HL-60 (cell line): Measurements from ENCODE around the gene RANBP3.

ENCODE experiments used
- DNase-seq, 2 experiments: peaks; one replicate each; pipeline ENCODE4 v3.0.0-alpha.2; 2010 to 2020; ENCODE audit warnings: low read depth in 1 of 2, low spot score in 1 of 2
- H3K27ac ChIP-seq: fragments of 250-450 bp; sonication (Bioruptor Pico); replicated peaks from 2 replicates; pipeline ENCODE4 v1.5.1; 2020; ENCODE audit warnings: mild to moderate bottlenecking, moderate library complexity
- H3K27me3 ChIP-seq: fragments of 250-450 bp; sonication (Bioruptor Pico); 2 replicates; pipeline ENCODE4 v1.5.1; 2021; ENCODE audit warnings: mild to moderate bottlenecking, moderate library complexity; ENCODE audit not compliant: insufficient read depth, poor library complexity, severe bottlenecking
- H3K4me3 ChIP-seq: replicated peaks from 2 replicates; pipeline ENCODE4 v1.5.1; 2011; ENCODE audit warnings: mild to moderate bottlenecking, control low read depth, low read length; ENCODE audit not compliant: insufficient read depth
- CTCF ChIP-seq: IDR thresholded peaks from one replicate; pipeline ENCODE4 v1.5.1; 2011; ENCODE audit warnings: low read length, control low read depth, inconsistent platforms; ENCODE audit not compliant: insufficient read depth
- GABPA ChIP-seq: IDR thresholded peaks from 2 replicates; pipeline ENCODE4 v1.6.1; 2012; ENCODE audit warnings: low read depth
- POLR2AphosphoS5 ChIP-seq: IDR thresholded peaks from 2 replicates; pipeline ENCODE4 v1.6.1; 2012; ENCODE audit warnings: low read depth
- REST ChIP-seq: IDR thresholded peaks from 2 replicates; pipeline ENCODE4 v1.6.1; 2012; ENCODE audit warnings: low read depth; ENCODE audit not compliant: insufficient replicate concordance
- SPI1 ChIP-seq: IDR thresholded peaks from 2 replicates; pipeline ENCODE4 v1.6.1; 2012; ENCODE audit warnings: low read depth, mild to moderate bottlenecking, borderline replicate concordance

RANBP3 gene

GRCh38 chr19:5933391-5934068 lies 44.4 kb downstream of the RANBP3 start:
- no peak for DNase-seq
- H3K4me3 ChIP-seq, result no peak overlapping the region
- H3K27ac ChIP-seq, result no peak overlapping the region
- TF ChIP-seq REST (no peak), SPI1 (no peak), GABPA (no peak), CTCF (no peak), POLR2AphosphoS5 (no peak)
- no peaks in the 10 kb centered on the region for H3K27me3 ChIP-seq

- DNase-seq, result no peak
- H3K27ac ChIP-seq, result no peak overlapping the region
- no peak for TF ChIP-seq SPI1
- no peak for TF ChIP-seq POLR2AphosphoS5
- H3K27me3 ChIP-seq, result no peaks in the 10 kb centered on the region
- H3K4me3 ChIP-seq, result no peak overlapping the region
Observed at GRCh38 chr19:5932609-5933262, 45.2 kb downstream of the RANBP3 start.

- no peak for TF ChIP-seq POLR2AphosphoS5
- no peak for TF ChIP-seq CTCF
- no peak for TF ChIP-seq SPI1
- TF ChIP-seq REST, result no peak
- no peak for TF ChIP-seq GABPA
- H3K27ac ChIP-seq, result no peak overlapping the region
Observed at GRCh38 chr19:5932146-5932545, 45.8 kb downstream of the RANBP3 start.

GRCh38 chr19:5931251-5931650 lies 46.7 kb downstream of the RANBP3 start:
- DNase-seq, result no peak
- TF ChIP-seq REST (no peak), GABPA (no peak), CTCF (no peak), POLR2AphosphoS5 (no peak; the same call in 1 of the 2 replicates), SPI1 (no peak)
- no peaks in the 10 kb centered on the region for H3K27me3 ChIP-seq
- no peak overlapping the region for H3K4me3 ChIP-seq
- no peak overlapping the region for H3K27ac ChIP-seq

More at GRCh38 chr19:5932146-5932545, 45.8 kb downstream of the RANBP3 start:
- H3K27me3 ChIP-seq, result no peaks in the 10 kb centered on the region
- DNase-seq, result no peak
- no peak overlapping the region for H3K4me3 ChIP-seq
